HG03575 (cell line): ENCODE results near the gene DCTN4.
"Not testable (repeated sequence)": the region's sequence is repeated elsewhere in the genome, so short reads cannot be mapped to it uniquely, and the experiment has no call there.

Experiments used
- ATAC-seq: cut with Tn5 transposase; IDR thresholded peaks from one replicate; pipeline ENCODE4 v1.9.1; 2021; ENCODE audit not compliant: unreplicated experiment, insufficient number of reproducible peaks, low FRiP score; ENCODE audit errors: extremely low read depth

DCTN4 gene

DNA sequence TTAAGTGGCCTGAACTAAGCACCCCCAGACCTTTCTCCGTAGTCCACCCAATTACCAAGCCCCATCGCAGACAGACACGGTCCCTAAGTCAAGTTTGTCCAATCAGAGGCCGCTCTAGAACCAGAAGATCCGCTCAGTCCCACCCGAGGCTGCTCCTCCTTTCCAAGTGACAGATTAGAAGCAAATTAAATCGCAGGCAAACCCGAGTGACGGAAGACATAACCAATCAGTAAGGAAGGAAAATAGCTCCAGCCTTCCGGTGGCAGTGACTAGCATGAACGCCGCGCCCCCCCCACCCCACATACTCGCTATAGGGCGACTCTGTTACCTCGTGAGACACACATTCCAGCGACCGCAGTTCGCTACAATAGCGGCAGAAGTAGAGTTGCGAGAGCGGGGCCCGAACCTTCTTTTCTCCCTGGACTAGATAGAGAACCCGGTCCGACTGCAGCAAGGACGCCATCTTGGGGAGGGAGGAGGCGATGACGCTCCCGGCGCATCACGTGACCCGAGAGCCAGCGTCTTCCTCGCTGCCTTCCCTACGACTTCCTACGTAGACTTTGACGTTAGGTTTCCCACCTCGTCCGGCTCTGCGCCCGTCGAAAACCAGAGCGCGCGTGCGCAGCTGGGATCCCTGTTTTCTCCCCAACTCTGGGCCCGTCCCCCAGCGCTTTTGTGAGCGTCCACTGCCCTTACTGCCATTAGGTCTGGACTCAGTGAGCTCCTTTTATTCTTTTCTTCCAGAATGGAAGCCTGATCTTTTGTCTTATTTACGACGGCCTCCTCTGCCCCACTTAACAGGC lies at the start of gene DCTN4:
Gene DCTN4, minus strand, starts transcription at position 487 of the 803 bp plus-strand sequence. Its CDS starts 24 bp downstream, at position 463.
- ATAC-seq: peak; percentile 87

DNA sequence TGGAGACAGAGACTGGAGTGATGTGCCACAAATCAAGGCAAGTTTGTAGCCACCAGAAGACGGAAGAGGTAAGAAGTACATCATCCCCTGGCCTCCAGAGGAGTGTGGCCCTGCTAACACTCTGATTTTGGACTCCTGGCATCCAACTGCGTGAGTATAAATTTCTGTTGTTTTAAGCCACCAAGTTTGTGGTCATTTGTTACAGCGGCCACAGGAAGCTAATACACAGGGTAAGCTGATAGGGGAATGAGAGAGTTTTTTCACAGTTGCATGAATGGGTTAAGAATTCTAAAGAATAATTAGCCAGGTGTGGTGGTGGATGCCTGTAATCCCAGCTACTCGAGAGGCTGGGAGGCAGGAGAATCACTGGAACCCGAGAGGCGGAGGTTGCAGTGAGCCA lies 45.6 kb upstream of the DCTN4 start:
- no peak for ATAC-seq

DNA sequence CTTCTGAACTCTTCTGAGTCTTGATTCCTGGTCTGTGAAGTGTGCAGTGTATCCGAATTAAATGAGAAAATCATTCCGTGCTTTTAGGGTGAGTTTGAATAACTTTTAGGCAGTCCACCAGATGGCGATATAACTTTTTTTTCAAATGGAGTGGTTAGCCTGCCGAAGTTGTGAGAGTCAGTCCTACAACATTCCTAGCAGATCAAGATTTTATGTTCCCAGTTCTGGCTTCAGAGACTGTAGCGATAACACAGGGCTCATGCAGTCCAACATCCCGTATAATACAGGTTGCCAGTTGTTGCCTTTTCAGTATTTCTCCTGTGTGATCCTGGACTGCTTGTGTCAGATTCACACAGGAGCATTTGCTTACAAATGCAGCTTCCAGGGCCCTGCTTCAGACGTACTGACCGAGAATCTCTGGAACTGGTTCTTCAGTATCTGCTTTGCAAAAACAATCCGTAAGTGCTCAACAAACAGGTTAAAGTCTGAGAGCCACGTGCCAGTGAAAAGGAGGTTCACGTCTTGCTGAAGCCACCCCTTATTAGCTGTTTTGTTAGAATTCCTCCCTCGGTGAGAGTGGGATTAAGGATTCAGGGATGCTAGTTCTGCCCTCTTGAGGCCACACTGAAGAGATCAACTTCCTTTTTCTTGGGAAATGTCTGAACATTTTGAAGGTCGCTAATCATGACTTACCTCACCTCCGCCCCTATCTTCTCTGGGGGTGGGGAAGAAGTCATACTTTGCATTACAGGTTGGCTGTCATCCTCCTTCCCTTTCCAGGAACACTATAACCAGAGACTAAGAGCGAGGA lies 42.5 kb upstream of the DCTN4 start:
- ATAC-seq: no peak

DNA sequence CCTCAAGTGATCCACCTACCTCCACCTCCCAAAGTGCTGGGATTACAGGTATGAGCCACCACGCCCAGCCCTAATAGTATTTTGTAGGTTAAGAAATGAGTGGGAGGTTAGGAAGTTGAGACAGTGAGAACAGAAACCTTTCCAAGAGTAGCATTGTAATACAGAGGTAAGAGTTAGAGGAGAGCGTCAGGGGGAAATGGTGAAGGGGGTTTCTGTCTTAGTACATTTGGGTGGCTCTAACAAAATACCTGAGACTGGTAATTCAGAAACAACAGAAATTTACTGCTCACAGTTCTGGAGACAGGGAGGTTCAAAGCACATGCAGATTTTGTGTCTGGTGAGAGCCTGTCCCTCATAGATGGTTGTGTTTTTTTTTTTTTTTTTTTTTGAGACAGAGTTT lies 38.6 kb upstream of the DCTN4 start:
- no peak for ATAC-seq

DNA sequence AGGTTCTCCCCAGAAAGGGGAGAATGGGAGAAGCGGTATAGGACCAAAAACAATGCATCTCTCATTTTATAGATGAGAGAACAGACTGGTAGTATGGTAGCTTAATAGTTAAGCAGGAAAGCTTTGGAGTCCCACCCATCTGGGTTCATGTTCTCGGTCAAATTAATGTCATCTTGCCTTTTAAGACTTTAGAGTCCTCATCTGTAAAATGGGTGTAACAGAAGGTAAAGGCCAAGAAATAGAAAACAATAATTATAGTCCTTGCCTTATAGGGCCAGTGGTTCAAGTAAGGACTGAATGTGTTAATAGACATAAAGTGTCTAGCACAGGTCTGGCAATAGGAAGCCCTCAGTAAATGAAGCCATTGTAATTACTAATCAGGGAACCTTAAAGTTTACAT lies 36.1 kb upstream of the DCTN4 start:
- no peak for ATAC-seq

DNA sequence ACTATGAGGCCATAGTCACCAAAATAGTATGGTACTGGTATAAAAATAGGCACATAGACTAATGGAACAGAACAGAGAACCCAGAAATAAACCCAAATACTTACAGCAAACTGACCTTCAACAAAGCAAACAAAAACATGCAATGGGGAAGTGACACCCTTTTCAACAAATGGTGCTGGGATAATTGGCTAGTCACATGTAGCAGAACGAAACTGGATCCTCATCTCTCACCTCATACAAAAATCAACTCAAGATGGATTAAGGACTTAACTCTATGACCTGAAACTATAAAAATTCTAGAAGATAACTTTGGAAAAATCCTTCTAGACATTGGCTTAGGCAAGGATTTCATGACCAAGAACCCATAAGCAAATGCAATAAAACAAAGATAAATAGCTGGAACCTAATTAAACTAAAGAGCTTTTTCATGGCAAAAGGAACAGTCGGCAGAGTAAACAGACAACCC lies 34.6 kb upstream of the DCTN4 start:
- not testable (repeated sequence) for ATAC-seq

DNA sequence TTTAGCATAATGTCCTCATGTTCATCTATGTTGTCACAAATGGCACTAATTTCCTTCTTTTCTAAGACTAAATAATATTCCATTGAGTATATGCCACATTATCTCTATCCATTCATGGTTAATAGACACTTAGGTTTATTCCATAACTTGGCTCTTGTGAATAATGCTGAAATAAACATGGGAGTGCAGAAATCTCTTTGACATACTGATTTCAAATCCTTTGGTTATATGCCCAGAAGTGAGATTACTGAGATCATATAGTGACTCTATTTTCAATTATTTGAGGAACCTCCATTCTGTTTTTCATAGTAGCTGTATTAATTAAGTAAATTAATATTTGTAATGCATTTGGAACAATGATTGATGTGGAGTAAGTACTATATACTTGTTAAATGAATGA lies 32.7 kb upstream of the DCTN4 start:
- no peak for ATAC-seq

DNA sequence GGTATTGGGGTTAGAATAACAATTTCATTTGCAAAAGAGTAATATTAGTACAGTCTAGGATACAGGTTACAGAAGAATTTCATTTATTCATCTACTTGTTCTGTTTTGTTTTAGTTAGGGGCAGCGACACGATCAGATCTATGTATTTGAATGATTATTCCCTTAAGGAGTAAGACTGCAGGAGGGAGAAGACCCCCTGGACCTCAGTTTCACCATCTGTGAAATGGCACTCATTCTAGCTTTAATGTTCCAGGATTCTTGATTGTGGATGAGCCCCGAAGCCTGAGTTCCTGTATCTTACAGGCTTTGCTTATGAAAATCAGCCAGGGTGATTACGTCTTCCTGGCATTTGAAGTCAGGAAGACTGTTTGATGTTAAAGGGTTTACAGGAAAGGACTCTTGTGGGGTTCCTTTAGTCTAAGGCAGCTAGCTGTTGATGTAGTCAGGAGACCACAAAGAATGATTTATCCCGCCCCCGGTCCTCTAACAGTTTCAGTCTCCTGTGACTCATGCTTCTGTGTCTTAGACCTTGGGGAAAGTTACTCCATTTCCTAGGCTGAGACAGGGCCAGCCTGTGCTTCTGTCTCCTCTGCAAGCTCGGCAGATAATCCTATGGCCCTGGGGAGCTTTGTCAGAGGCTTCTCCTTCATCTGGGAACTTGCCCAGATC lies 31.3 kb upstream of the DCTN4 start:
- peak; percentile 77 for ATAC-seq

DNA sequence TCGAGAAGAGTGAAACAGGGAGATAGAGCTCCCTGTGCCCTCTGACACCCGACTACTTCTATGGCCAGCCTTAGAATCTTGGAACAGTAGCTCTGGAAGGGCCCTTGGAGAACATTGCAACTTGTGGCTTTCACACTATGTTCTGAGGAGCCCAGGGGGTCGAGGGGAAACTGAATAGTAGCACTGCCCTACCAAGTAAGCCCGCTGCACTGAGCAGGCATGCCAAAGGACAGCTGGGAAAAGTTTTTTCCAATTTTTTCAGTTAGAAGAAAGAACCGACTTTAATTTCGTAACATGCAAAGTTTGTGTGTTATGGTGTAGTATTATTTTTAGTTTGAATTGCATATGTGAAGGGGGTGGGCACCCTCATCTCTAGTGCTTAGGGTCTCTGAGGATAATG lies 30.6 kb upstream of the DCTN4 start:
- ATAC-seq: no peak

DNA sequence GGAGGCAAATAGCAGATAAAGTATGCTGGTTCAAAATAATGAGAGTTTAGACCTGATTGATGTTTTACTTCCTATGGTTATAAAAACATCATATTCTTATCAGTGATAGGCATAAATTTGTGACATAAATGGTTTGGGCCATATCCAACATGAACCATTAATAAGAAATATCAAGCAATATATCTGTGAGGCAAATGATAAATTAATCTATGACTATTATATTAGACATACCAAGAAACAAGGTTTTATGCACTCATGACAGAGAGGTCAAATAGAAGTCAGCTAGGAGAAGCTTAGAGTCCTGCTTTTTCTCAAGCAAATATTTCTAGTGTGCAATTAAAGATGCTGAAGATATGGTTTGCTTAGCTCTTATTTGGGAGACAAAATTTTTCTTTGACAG lies 30.2 kb upstream of the DCTN4 start:
- ATAC-seq: no peak

DNA sequence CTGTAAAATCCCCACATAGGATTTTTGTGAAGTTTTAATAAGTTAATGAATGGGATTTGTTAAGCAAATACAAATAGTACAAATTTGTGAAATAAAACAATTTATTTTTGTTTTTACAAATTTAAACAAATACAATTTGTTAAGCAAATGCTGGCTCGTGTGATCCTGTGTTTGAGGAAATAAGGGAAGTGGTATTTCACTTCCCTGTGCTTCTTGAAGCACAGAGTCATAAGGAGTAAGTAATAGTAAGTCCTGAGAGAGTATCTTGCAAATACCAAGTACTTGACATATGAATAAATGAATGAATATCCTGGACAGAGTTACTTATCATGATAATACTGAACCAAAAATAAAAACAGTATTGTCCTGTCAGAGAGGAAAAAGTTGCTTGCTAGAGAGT lies 28.8 kb upstream of the DCTN4 start:
- ATAC-seq: no peak

DNA sequence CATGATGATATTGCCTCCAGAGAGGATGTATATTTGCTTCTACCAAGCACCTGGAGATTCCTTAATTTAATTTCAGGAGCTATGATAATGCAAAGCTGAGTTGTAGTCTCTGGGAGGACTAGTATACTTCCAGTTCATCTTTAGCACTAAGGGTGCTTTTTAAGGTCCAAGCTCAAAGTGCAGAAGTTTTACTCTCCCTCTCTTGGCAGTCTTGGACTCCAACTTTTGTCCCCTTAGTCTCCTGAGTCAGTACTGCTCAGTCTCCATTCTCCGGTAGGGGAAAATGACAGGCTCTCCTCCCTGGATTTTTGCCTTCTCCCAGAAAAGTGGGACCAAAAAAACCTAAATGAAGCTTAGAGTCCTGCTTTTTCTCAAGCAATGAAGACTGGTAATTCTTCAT lies 28.1 kb upstream of the DCTN4 start:
- no peak for ATAC-seq

DNA sequence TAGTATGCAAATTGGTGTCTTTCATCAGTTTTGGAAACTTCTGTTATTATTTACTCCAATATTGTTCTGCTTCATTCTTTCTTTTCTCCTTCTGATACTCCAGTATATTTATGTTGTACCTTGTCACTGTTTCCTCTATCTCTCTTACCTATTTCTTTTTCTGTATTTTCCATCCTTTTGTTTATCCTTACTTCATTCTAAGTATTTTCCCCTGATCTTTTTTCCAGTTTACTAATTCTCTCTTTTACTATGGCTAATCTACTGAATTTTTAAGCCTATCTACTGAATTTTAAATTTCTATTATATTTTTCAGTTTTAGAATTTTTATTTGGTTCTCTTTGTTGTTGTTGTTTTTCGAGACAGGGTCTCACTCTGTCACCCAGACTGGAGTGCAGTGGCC lies 27.1 kb upstream of the DCTN4 start:
- ATAC-seq: no peak

DNA sequence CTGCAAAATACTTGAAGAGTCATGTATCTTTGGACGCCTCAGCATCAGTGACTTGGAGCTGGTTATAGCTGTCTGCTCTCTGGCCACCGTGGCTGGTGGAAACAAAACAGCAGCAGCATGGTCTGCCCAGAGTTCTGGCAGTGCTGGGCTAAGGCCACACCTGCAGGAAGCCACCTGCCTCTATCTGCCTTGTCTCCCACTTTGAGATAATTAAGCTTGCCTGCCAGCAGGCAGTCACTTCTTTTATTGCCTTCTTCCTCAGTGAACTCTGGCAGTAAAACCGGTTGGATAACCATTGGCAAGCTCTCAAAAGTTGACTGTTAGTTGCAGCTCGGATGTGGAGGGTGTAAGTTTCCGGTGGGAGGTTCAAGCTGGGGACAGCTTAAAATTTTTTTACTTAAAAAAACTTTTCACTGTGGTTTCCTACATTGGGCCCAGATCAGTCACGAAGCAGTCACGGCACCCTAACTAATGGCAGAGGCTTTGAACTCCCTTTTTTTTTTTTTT lies 24.7 kb upstream of the DCTN4 start:
- peak; percentile 38 for ATAC-seq

DNA sequence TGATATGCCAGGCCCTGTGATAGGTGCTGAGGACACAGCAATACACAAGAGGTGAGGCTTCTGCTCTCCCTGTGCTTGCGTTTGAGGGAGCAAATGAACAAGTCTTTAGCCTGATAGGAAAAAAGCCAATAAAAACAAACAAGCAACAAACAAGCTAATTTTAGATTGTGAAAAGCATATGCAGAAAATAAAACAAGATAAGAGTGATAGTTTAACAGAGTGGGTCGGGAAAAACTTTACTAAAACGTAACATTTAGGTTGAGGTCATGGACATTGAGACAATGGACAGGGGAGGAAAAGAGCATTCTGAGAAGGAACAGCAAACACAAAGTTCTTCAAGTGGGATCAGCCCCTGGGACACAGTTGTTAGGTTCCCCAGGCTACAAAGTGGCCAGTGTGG lies 24.0 kb upstream of the DCTN4 start:
- ATAC-seq: no peak

DNA sequence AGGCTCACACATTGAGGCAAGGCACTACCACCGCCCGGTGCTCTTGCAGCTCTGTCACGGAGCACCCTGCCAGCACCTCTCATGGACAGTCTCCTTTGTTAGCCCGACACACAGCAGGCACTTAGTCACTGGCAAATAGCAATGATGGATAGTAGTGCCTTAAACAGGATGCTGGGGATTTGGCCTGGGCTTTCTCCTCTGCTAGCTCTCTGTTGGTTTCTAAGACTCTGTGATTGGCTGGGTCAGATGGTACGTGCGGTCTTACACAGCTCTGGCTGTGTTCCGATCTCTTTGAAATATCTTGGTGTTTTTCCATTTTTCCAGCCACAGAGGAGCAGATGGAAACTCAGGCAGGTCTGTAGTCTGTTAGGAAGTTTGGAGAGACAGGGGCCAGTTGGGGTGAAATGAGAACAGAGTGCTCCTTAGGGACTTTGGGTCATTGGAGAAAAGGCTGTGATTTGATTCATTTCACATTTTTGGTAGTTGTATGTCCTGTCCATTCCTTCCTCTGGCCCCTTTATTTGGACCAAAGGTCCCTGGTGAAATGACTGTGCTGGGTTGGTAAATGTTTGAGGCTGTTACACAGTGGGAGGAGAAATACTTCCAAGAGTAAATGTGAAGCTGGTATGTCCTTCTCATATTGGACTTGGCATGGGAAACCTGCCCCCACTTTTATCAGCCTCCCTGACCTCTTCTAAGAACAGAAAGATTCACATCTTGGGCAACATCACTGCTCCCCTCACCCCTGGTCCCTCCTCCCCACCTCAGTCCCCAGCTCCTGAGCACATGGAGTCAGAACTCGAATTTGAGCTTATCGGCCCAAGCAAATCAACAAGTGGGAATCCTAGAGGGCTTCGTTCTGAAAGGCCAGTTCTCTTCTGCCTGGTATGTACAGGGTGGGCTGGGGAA lies 23.1 kb upstream of the DCTN4 start:
- no peak for ATAC-seq

DNA sequence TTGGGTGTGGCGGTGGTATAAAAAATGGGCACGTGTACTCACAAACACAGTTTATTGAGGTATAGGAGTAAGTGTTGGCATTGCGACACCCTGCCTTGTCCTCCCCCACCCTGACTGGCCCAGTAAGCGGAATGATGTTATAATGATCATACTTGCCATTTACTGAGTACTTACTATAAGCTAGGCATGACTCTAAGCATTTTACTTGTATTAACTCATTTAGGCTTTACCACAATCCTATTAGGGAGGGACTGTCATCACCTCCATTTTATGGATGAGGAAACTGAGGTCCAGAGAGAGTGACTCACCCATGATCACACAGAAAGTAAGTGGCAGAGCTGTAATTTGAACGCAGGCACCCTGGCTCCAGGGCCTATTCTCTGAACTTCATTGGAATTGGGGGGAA lies 22.0 kb upstream of the DCTN4 start:
- no peak for ATAC-seq

DNA sequence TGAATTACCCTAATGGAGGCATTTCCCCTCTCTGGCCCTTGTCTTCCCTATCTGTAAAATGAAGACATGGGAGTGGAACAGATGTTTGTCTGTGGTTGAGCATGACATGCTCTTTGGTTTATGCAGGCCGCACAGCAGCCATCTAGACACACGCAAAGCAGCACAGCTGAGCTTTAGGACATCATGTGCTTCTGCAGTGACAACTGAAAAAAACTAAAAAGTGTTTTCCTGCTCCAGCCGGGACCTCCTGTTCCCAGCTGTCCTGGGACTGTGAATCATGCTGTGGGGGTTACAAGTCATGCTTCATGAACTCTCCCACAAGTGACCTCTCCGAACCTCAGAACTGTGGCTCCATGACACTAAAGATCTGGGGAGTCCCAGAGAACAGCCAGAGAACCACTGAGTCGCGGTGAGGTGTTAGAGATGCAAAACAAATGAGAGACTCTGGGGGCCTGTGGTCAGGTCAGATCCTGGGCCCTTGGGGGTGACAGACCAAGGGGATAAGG lies 21.4 kb upstream of the DCTN4 start:
- ATAC-seq: peak; percentile 27
